Panc1 (cell line): ENCODE data around the gene KIAA1614. TPM values are rescaled to one million over a fixed set of nuclear protein-coding genes. Genes with fewer than 3 reads are reported as not detected.

ENCODE experiments used
- ATAC-seq: fragments of 200-7000 bp; cut with Tn5 transposase; 2 replicates; pipeline ENCODE4 v1.9.1; 2020; ENCODE audit warnings: mild to moderate bottlenecking, moderate library complexity
- BruUV-seq: library from RNA; stranded (reverse); fragments of 400-500 nt; replicated peaks from 2 replicates; lab custom pipeline; 2021; lab: Mats Ljungman, UMichigan
- CTCF ChIA-PET: fragments of 300-600 bp; sonication (Branson Sonifier 250); formaldehyde crosslinking; loops from one replicate; lab custom pipeline; 2022; ENCODE audit warnings: antibody characterized with exemption; lab: Charles Lee
- POLR2A ChIA-PET: fragments of 300-600 bp; sonication (Branson Sonifier 250); formaldehyde crosslinking; loops from one replicate; lab custom pipeline; 2022; ENCODE audit warnings: antibody characterized with exemption; lab: Charles Lee
- DNase-seq: peaks from one replicate; pipeline ENCODE4 v3.0.0-alpha.2; 2010; ENCODE audit warnings: low read depth, low spot score
- H3K27ac ChIP-seq: 2 replicates; pipeline ENCODE4 v1.5.1; 2011; ENCODE audit warnings: mild to moderate bottlenecking, low read length, inconsistent platforms
- H3K27me3 ChIP-seq: fragments of 200-500 bp; sonication (Bioruptor generic); 2 replicates; pipeline ENCODE4 v1.6.0; 2014; ENCODE audit warnings: low read length, inconsistent platforms; ENCODE audit not compliant: control insufficient read depth, insufficient read depth
- H3K36me3 ChIP-seq: fragments of 200-500 bp; sonication (Bioruptor generic); 2 replicates; pipeline ENCODE4 v1.5.1; 2014; ENCODE audit warnings: inconsistent platforms, mild to moderate bottlenecking, low read length, moderate library complexity; ENCODE audit not compliant: control insufficient read depth, insufficient read depth
- H3K4me1 ChIP-seq: 2 replicates; pipeline ENCODE4 v1.5.1; 2011; ENCODE audit warnings: inconsistent platforms, mild to moderate bottlenecking, low read length, moderate library complexity; ENCODE audit not compliant: control insufficient read depth, insufficient read depth
- H3K4me3 ChIP-seq, 2 experiments: 2 replicates each; pipeline ENCODE4 v1.5.1; 2011 to 2012; ENCODE audit warnings: low read depth in 2 of 2, low read length in 2 of 2, mild to moderate bottlenecking in 2 of 2, inconsistent platforms in 1 of 2, moderate library complexity in 1 of 2
- H3K9me3 ChIP-seq: fragments of 200-500 bp; sonication (Bioruptor generic); 2 replicates; pipeline ENCODE4 v1.5.1; 2014; ENCODE audit warnings: low read depth, mild to moderate bottlenecking, inconsistent platforms, low read length, moderate library complexity; ENCODE audit not compliant: control insufficient read depth, insufficient read depth
- CTCF ChIP-seq: fragments of 450-650 bp; IDR thresholded peaks from 2 replicates; pipeline ENCODE4 v1.5.1; 2017; ENCODE audit warnings: mild to moderate bottlenecking
- POLR2AphosphoS5 ChIP-seq: IDR thresholded peaks from 2 replicates; pipeline ENCODE4 v1.6.1; 2012; ENCODE audit warnings: mild to moderate bottlenecking, low read depth, low read length, moderate library complexity
- REST ChIP-seq, 2 experiments: IDR thresholded peaks; 2 replicates each; pipeline ENCODE4 v1.6.1; 2011 to 2012; ENCODE audit warnings: low read depth in 2 of 2, control low read depth in 1 of 2, low read length in 1 of 2, mild to moderate bottlenecking in 1 of 2, moderate library complexity in 1 of 2; ENCODE audit not compliant: insufficient read depth in 1 of 2
- SIN3A ChIP-seq: IDR thresholded peaks from 2 replicates; pipeline ENCODE4 v1.6.1; 2012; ENCODE audit warnings: low read depth, mild to moderate bottlenecking, low read length, moderate library complexity, borderline replicate concordance; ENCODE audit not compliant: insufficient read depth
- TCF7L2 ChIP-seq: IDR thresholded peaks from 2 replicates; pipeline ENCODE4 v1.6.1; 2011; ENCODE audit warnings: mild to moderate bottlenecking, low read depth, low read length, inconsistent platforms
- in situ Hi-C: cut with HindIII; loops from 2 replicates; pipeline ENCODE4 v1.10.0; 2016; ENCODE audit warnings: low sequenced_read_pairs, low pct_unique_long_range_greater_than_20kb
- intact Hi-C: fragments of 100-400 bp; cut with micrococcal nuclease; formaldehyde crosslinking; loops from one replicate; pipeline ENCODE4 v1.10.0; 2022; ENCODE audit not compliant: unreplicated experiment
- total RNA-seq: library from RNA; stranded (reverse); gene quantifications from one replicate; pipeline ENCODE4 v1.2.1, GENCODE V29; 2021; ENCODE audit not compliant: unreplicated experiment

Gene KIAA1614
- total RNA-seq, 1 experiment from 2014 or later: 0.80 TPM

GRCh38 chr1:180946541-180947498 is 34.1 kb downstream of the KIAA1614 start:
- H3K9me3 ChIP-seq: no peaks in the 10 kb centered on the region
- CTCF ChIA-PET: interaction anchor here (0.6 kb wide), 1 partner anchor 111 kb away, joined by 4 read pairs; no protein-coding TSS in a partner anchor
- no peaks in the 10 kb centered on the region for H3K27me3 ChIP-seq
- POLR2A ChIA-PET: no interaction called here
- intact Hi-C loops (no loop called here), in situ Hi-C loops (no loop called here)
- no peak overlapping the region for H3K4me3 ChIP-seq
- no TSS peak for BruUV-seq
- no peak overlapping the region for H3K27ac ChIP-seq
- ATAC-seq (no peak), DNase-seq (no peak)
- H3K4me1 ChIP-seq: no peaks in the 10 kb centered on the region
- TF ChIP-seq CTCF (no peak), SIN3A (no peak), TCF7L2 (no peak), REST (IDR thresholded peaks at IDR 0.05; ENCODE audit: insufficient read depth in 1 of 2, low read depth in 2 of 2, low read length in 1 of 2) (no peak), POLR2AphosphoS5 (no peak)
- H3K36me3 ChIP-seq: no peaks in the 10 kb centered on the region

DNA sequence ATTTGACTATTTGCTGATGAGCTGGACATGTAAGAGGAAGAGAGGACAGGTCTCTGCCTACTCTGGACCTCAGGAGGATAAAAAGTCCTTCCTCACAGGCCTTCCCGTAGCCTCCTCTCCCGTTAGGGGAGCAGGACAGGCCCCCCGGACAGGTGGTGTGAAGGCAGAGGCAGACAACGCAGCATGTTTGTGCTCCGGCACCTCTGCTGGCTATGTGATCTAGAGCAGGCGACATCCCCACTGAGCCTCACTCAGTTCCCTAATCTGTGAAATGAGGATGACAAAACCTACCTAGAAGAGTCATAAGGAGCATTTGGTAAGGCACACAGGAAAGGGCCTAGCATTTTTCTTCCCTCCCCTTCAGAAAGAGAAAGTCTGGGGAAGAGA is 34.8 kb downstream of the KIAA1614 start:
- DNase-seq: no peak
- TF ChIP-seq CTCF (no peak), SIN3A (no peak), REST (IDR thresholded peaks at IDR 0.05; ENCODE audit: insufficient read depth in 1 of 2, low read depth in 2 of 2, low read length in 1 of 2) (no peak), TCF7L2 (no peak), POLR2AphosphoS5 (no peak)
- in situ Hi-C loops: no loop called here
- no TSS peak for BruUV-seq
- no peak for ATAC-seq
- ChIA-PET CTCF (interaction anchor here (0.6 kb wide), 1 partner anchor 111 kb away, joined by 4 read pairs; no protein-coding TSS in a partner anchor), POLR2A (no interaction called here)
- H3K9me3 ChIP-seq: no peaks in the 10 kb centered on the region
- no peak overlapping the region for H3K27ac ChIP-seq
- no peaks in the 10 kb centered on the region for H3K27me3 ChIP-seq
- no peaks in the 10 kb centered on the region for H3K36me3 ChIP-seq
- intact Hi-C loops: no loop called here
- no peaks in the 10 kb centered on the region for H3K4me1 ChIP-seq
- H3K4me3 ChIP-seq: no peak overlapping the region
